ENCODE data around the gene REPIN1. TPM values are rescaled to one million over a fixed set of nuclear protein-coding genes. Genes with fewer than 3 reads are reported as not detected.

Gene REPIN1
- total and polyA plus RNA-seq, 4 donors = 17.1 to 118 (median 55.1) TPM

DNA sequence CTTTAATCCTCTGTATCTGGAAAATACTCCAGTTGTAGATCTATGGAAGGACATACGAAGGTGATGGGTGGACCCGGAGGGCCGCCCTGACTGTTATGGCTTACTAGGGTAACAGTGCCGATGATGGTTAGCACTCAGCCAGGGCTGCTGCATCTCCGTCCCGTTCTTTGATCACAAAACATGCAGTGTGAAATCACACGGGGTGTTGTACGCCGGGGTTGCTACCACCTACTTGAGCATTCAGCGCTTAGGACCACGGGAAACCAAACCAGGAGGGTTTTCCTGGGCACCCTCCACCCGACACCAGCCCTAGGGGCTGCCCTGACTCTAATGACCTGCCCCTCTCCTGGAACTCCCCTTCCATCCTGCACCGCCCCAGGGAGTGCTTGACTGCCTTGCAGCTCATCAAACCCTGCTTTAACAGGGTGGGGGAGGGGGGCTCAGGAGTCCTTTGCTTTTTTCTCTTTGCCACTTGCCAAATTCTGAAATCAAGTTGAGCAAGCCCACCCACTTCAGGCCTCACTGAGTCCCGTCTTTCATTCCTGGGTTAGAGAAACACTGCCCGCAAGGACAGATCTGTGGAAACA is 30.9 kb downstream of the REPIN1 start:
- Histone ChIP-seq H3K27me3 (ENCODE audit: control insufficient read depth in 4 of 4, insufficient read depth in 4 of 4, low read length in 3 of 4) (no peaks in the 10 kb centered on the region), H3K4me3 (ENCODE audit: low read depth in 1 of 3, low read length in 3 of 3) (no peak overlapping the region), H3K27ac (ENCODE audit: low read depth in 1 of 2, low read length in 2 of 2) (no peak overlapping the region), H3K9me3 (ENCODE audit: control insufficient read depth in 4 of 4, low read length in 3 of 4) (no peaks in the 10 kb centered on the region), H3K36me3 (ENCODE audit: control insufficient read depth in 4 of 4, insufficient read depth in 3 of 4, low read depth in 1 of 4, low read length in 3 of 4) (peaks cover 0 to 4% (median 0%) of the 10 kb centered on the region in 4 donors), H3K9ac (ENCODE audit: low read depth in 1 of 2, low read length in 2 of 2) (no peak overlapping the region), H3K4me1 (ENCODE audit: control insufficient read depth in 4 of 4, insufficient read depth in 4 of 4, low read length in 3 of 4) (peaks cover 2 to 6% (median 4%) of the 10 kb centered on the region in 4 donors)
- DNase-seq (ENCODE audit: low spot score) = no peak
- 89% methylated on average over 15 of the region's 15 CpGs for WGBS
- TF ChIP-seq, protein P1, sequence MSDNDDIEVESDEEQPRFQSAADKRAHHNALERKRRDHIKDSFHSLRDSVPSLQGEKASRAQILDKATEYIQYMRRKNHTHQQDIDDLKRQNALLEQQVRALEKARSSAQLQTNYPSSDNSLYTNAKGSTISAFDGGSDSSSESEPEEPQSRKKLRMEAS (IDR thresholded peaks at IDR 0.05) = no peak
- no peak for TF ChIP-seq JUND (IDR thresholded peaks at IDR 0.05)
- TF ChIP-seq RAD21 (IDR thresholded peaks at IDR 0.05) = no peak
- no peak for TF ChIP-seq HNF4G (IDR thresholded peaks at IDR 0.05)
- no peak for TF ChIP-seq YY1 (IDR thresholded peaks at IDR 0.05)
- TF ChIP-seq FOXA2 (IDR thresholded peaks at IDR 0.05) = no peak
- TF ChIP-seq GABPA (IDR thresholded peaks at IDR 0.05 in 1 of 2, conservative IDR thresholded peaks at IDR 0.05 in 1 of 2) = no peak
- TF ChIP-seq TAF1 (conservative IDR thresholded peaks at IDR 0.05) = no peak
- TF ChIP-seq, protein P2, sequence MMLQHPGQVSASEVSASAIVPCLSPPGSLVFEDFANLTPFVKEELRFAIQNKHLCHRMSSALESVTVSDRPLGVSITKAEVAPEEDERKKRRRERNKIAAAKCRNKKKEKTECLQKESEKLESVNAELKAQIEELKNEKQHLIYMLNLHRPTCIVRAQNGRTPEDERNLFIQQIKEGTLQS (IDR thresholded peaks at IDR 0.05) = no peak
- TF ChIP-seq, protein P3, sequence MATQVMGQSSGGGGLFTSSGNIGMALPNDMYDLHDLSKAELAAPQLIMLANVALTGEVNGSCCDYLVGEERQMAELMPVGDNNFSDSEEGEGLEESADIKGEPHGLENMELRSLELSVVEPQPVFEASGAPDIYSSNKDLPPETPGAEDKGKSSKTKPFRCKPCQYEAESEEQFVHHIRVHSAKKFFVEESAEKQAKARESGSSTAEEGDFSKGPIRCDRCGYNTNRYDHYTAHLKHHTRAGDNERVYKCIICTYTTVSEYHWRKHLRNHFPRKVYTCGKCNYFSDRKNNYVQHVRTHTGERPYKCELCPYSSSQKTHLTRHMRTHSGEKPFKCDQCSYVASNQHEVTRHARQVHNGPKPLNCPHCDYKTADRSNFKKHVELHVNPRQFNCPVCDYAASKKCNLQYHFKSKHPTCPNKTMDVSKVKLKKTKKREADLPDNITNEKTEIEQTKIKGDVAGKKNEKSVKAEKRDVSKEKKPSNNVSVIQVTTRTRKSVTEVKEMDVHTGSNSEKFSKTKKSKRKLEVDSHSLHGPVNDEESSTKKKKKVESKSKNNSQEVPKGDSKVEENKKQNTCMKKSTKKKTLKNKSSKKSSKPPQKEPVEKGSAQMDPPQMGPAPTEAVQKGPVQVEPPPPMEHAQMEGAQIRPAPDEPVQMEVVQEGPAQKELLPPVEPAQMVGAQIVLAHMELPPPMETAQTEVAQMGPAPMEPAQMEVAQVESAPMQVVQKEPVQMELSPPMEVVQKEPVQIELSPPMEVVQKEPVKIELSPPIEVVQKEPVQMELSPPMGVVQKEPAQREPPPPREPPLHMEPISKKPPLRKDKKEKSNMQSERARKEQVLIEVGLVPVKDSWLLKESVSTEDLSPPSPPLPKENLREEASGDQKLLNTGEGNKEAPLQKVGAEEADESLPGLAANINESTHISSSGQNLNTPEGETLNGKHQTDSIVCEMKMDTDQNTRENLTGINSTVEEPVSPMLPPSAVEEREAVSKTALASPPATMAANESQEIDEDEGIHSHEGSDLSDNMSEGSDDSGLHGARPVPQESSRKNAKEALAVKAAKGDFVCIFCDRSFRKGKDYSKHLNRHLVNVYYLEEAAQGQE (IDR thresholded peaks at IDR 0.05) = no peak
- no peak for TF ChIP-seq HNF4A (conservative IDR thresholded peaks at IDR 0.05)

DNA sequence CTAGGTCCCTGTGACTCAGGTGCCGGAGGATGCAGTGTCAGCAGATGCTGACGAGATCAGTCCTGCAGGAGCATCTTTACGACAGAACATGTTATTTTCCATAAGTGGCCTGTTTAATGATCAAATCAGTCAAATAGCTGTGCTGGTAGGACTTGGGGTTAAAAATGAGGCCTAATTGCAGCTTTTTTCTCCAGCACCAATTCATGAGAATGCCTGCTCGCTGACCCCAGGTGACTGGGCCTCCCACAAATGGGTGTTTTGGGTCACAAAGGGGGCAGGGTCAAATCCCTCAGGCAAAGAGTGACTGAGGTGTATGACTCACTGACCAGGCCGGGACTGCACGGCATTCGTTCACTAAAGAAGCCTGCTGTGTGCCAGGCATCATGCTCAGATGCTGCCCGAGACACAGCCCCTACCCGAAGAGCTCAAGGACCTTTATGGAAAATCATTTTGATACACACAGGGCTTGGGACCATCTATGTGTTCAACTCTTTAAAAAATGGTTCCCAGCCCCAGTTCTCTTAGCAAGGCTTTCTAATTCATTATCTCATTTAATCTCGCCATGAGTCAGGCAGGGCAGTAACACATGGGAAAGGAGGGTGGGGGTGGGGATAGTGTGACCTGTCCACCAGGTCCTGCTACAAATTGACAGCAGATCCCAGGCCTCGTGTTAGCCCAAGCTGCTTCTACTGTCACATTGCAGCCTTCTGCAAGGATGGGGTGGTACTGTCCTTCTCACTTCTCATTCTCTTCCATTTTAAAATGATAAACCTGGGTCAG is 31.6 kb downstream of the REPIN1 start:
- Histone ChIP-seq H3K27me3 (ENCODE audit: control insufficient read depth in 4 of 4, insufficient read depth in 4 of 4, low read length in 3 of 4) (no peaks in the 10 kb centered on the region), H3K4me1 (ENCODE audit: control insufficient read depth in 4 of 4, insufficient read depth in 4 of 4, low read length in 3 of 4) (peaks cover 3 to 9% (median 5%) of the 10 kb centered on the region in 4 donors), H3K36me3 (ENCODE audit: control insufficient read depth in 4 of 4, insufficient read depth in 3 of 4, low read depth in 1 of 4, low read length in 3 of 4) (peaks cover 0 to 4% (median 0%) of the 10 kb centered on the region in 4 donors), H3K27ac (ENCODE audit: low read depth in 1 of 2, low read length in 2 of 2) (no peak overlapping the region), H3K4me3 (ENCODE audit: low read depth in 1 of 3, low read length in 3 of 3) (no peak overlapping the region), H3K9ac (ENCODE audit: low read depth in 1 of 2, low read length in 2 of 2) (no peak overlapping the region), H3K9me3 (ENCODE audit: control insufficient read depth in 4 of 4, low read length in 3 of 4) (no peaks in the 10 kb centered on the region)
- no peak for DNase-seq (ENCODE audit: low spot score)
- 74% methylated on average over 11 of the region's 11 CpGs for WGBS
- no peak for TF ChIP-seq TAF1 (conservative IDR thresholded peaks at IDR 0.05)
- TF ChIP-seq, protein P4, sequence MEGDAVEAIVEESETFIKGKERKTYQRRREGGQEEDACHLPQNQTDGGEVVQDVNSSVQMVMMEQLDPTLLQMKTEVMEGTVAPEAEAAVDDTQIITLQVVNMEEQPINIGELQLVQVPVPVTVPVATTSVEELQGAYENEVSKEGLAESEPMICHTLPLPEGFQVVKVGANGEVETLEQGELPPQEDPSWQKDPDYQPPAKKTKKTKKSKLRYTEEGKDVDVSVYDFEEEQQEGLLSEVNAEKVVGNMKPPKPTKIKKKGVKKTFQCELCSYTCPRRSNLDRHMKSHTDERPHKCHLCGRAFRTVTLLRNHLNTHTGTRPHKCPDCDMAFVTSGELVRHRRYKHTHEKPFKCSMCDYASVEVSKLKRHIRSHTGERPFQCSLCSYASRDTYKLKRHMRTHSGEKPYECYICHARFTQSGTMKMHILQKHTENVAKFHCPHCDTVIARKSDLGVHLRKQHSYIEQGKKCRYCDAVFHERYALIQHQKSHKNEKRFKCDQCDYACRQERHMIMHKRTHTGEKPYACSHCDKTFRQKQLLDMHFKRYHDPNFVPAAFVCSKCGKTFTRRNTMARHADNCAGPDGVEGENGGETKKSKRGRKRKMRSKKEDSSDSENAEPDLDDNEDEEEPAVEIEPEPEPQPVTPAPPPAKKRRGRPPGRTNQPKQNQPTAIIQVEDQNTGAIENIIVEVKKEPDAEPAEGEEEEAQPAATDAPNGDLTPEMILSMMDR (IDR thresholded peaks at IDR 0.05; ENCODE audit: low read depth, low read length, missing input control) = no peak
- no peak for TF ChIP-seq FOXA2 (IDR thresholded peaks at IDR 0.05)
